Upper lobe of right lung (tissue), 1 donor: Measurements from ENCODE around the gene PIPOX. TPM values are rescaled to one million over a fixed set of nuclear protein-coding genes. Genes with fewer than 3 reads are reported as not detected.

ENCODE experiments used
- ATAC-seq: fragments of 200-7000 bp; cut with Tn5 transposase; one replicate; pipeline ENCODE4 v1.9.1; 2020; ENCODE audit warnings: mild to moderate bottlenecking, moderate library complexity
- DNase-seq: peaks from one replicate; pipeline ENCODE4 v3.0.0-alpha.2; 2020
- H3K27ac ChIP-seq: fragments of 200-600 bp; one replicate; pipeline ENCODE4 v1.8.0; 2022
- H3K27me3 ChIP-seq: fragments of 200-600 bp; one replicate; pipeline ENCODE4 v1.8.0; 2022; ENCODE audit warnings: mild to moderate bottlenecking
- H3K36me3 ChIP-seq: fragments of 200-600 bp; one replicate; pipeline ENCODE4 v1.8.0; 2022
- H3K4me1 ChIP-seq: fragments of 200-600 bp; one replicate; pipeline ENCODE4 v1.8.0; 2022
- H3K4me3 ChIP-seq: fragments of 200-600 bp; one replicate; pipeline ENCODE4 v1.8.0; 2022; ENCODE audit warnings: mild to moderate bottlenecking
- H3K9me3 ChIP-seq: fragments of 200-600 bp; one replicate; pipeline ENCODE4 v1.8.0; 2022
- intact Hi-C: fragments of 100-400 bp; cut with DNase I; formaldehyde crosslinking; loops from one replicate; pipeline ENCODE4 v1.11.0; 2022
- total RNA-seq: library from RNA; stranded (reverse); fragmentation: NEBNext Ultra II Directional; extraction: Animal tissue kit (Norgen Biotek cat#: 25700); gene quantifications from one replicate; pipeline ENCODE4 v1.2.1, GENCODE V29; 2021
- TF ChIP-seq, protein P1 (sequence below): fragments of 200-600 bp; IDR thresholded peaks from one replicate; pipeline ENCODE4 v1.8.0; 2022; ENCODE audit warnings: antibody characterized with exemption
- donor health status: DM: no; HTN: yes; CAD: no; lungs with severe emphysema.

Gene PIPOX
- total RNA-seq, 1 donor from 2014 or later = 0.87 TPM

DNA sequence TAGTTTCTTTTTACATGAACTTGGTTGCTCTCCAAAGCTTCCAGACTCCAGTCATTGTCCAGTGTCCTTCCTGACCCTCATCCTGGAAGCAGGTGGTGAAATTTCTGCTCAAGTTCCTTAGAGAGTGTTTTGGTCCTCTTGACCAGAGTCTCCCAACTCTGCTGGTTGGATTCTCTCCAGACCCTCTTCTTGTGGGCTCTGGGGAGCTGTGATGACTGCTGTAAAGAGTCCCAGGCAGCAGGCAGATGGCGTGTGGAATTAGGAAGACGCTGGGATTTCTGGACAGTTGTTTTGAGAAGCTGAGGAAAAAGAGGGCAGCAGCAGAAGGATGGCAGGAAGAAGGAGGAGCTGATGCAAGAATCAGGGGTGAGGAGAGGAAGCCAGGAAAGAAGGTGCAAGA, 35.5 kb upstream of the PIPOX start:
- intact Hi-C loops = no loop called here
- no peak for ATAC-seq
- H3K27me3 ChIP-seq = peaks cover 51% of the 10 kb centered on the region

DNA sequence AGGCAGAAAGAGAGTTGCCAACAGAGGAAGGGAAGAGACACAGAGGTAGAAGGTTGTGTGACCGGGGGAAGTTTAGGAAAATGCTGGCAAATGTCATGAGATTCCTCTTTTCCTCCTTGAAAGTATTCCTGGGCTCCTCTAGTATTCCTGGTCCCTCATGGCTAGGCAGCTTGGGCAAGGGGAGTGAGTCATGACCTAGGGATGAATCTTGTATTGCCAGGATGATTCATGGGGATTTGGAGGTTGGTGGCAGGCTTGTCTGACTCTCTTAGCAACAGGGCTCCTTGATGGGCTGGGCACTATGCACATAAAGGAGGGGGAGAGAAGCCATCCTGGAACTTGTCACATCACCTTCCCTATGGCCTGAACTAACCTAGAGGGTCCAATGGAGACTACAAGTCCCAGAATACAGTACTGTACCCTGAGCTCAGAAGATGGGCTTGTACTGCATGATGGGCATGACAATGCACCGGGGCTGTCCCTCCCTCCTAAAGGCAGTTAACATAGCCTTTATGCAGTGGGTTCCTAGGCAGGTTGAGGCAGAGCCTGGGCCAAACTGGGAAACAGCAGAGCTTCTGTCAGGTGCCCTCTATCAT, 35.0 kb upstream of the PIPOX start:
- no peak for DNase-seq
- TF ChIP-seq, protein P1, sequence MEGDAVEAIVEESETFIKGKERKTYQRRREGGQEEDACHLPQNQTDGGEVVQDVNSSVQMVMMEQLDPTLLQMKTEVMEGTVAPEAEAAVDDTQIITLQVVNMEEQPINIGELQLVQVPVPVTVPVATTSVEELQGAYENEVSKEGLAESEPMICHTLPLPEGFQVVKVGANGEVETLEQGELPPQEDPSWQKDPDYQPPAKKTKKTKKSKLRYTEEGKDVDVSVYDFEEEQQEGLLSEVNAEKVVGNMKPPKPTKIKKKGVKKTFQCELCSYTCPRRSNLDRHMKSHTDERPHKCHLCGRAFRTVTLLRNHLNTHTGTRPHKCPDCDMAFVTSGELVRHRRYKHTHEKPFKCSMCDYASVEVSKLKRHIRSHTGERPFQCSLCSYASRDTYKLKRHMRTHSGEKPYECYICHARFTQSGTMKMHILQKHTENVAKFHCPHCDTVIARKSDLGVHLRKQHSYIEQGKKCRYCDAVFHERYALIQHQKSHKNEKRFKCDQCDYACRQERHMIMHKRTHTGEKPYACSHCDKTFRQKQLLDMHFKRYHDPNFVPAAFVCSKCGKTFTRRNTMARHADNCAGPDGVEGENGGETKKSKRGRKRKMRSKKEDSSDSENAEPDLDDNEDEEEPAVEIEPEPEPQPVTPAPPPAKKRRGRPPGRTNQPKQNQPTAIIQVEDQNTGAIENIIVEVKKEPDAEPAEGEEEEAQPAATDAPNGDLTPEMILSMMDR = no peak
- Histone ChIP-seq H3K9me3 (no peaks in the 10 kb centered on the region), H3K36me3 (no peaks in the 10 kb centered on the region), H3K4me3 (no peak overlapping the region), H3K27ac (no peak overlapping the region), H3K4me1 (no peaks in the 10 kb centered on the region), H3K27me3 (peaks cover 51% of the 10 kb centered on the region)
- intact Hi-C loops = no loop called here
- ATAC-seq = no peak

More for the DNA sequence above, 35.5 kb upstream of the PIPOX start:
- DNase-seq = no peak
- Histone ChIP-seq H3K9me3 (no peaks in the 10 kb centered on the region), H3K27ac (no peak overlapping the region), H3K4me1 (no peaks in the 10 kb centered on the region), H3K36me3 (no peaks in the 10 kb centered on the region), H3K4me3 (no peak overlapping the region)
- TF ChIP-seq, protein P1 = no peak

DNA sequence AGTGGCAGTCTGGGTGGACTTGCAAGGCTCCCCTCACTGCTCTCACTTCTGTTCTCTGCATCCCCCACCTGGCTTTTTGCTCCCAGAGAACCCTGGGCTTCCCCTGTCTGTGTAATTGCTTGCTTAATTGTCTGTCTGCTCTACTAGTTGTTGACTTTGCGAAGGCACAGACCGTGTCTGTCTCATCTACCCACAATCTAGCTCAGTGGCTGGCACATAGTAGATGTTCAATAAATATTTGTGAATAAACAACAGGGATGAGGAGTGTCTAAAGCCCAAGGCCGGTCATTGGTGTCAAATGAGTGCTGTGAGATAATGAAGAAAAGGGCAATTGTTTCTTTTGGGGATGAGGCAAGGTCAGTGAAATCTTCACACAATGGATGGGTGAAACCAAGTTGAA, 34.4 kb upstream of the PIPOX start:
- H3K9me3 ChIP-seq = no peaks in the 10 kb centered on the region
- H3K36me3 ChIP-seq = no peaks in the 10 kb centered on the region
- intact Hi-C loops = no loop called here
- H3K4me3 ChIP-seq = no peak overlapping the region
- DNase-seq (no peak), ATAC-seq (no peak)
- TF ChIP-seq, protein P1 = no peak
- H3K4me1 ChIP-seq = no peaks in the 10 kb centered on the region
- H3K27ac ChIP-seq = no peak overlapping the region
- H3K27me3 ChIP-seq = peaks cover 45% of the 10 kb centered on the region

DNA sequence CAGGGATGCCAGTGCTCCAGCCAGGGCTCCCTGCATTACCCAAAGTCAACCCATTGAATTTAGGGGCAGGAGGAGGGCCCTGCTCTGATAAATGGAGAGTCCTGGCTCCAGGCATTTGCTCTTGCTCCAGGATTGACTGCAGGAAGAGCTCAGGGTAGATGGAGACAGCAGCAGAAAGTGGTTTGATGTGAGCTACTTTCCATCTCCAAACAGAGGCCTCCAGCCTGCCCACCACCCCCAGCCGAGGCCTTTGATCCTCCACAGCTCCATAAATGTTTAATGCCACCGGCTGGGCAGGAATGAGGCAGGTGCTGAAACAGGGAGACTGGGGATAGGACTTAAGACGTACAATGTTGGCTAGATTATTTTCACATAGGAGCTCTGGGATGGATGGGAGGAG, 32.8 kb upstream of the PIPOX start:
- TF ChIP-seq, protein P1 = no peak
- peaks cover 32% of the 10 kb centered on the region for H3K27me3 ChIP-seq
- H3K4me1 ChIP-seq = no peaks in the 10 kb centered on the region
- H3K9me3 ChIP-seq = no peaks in the 10 kb centered on the region
- DNase-seq (no peak), ATAC-seq (no peak)
- no peaks in the 10 kb centered on the region for H3K36me3 ChIP-seq
- intact Hi-C loops = no loop called here
- H3K27ac ChIP-seq = no peak overlapping the region
- no peak overlapping the region for H3K4me3 ChIP-seq

DNA sequence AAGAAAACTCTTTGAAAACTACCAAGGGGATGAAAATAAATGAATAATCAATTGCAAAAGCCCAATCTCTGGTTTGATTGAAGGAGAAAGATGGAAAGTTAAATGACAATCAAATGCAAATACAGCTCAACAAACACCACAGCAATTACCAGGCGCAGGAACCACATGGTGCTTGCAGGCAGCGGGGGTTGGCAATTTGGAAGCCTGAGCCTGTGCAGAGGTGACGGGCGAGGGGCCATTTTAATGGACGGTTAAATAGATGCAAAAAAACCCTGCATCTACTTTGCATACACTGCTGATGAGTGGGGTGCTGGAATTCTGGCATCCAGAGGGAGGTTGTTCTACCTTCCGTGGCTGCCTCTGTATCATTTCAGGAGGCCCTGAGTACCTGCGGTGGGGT, 32.4 kb upstream of the PIPOX start:
- Histone ChIP-seq H3K36me3 (no peaks in the 10 kb centered on the region), H3K9me3 (no peaks in the 10 kb centered on the region), H3K27ac (no peak overlapping the region), H3K4me1 (no peaks in the 10 kb centered on the region), H3K4me3 (no peak overlapping the region), H3K27me3 (peaks cover 27% of the 10 kb centered on the region)
- TF ChIP-seq, protein P1 = no peak
- intact Hi-C loops = no loop called here
- DNase-seq (no peak), ATAC-seq (no peak)

DNA sequence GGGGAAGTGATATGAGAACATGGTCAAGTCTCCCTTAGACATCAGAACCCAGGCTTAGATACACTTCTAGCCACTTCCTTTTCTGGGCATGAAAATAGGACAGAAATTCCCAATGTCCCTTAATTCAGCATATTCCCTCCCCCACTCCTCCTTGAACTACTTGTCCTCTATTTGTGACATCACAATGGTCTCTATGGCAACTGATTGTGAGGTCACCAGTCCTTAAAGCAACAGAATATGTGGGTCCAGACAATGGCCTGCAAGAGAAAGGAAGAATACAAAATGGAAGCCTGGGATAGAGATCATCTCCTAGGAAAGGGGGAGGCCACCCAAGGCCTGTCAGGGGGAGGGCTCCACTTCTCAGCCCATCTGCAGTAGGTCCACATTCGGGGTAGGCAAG, 30.4 kb upstream of the PIPOX start:
- Histone ChIP-seq H3K27me3 (peaks cover 18% of the 10 kb centered on the region), H3K4me3 (no peak overlapping the region), H3K9me3 (no peaks in the 10 kb centered on the region), H3K36me3 (no peaks in the 10 kb centered on the region), H3K4me1 (no peaks in the 10 kb centered on the region), H3K27ac (no peak overlapping the region)
- intact Hi-C loops = no loop called here
- TF ChIP-seq, protein P1 = no peak
- ATAC-seq = no peak
- DNase-seq = no peak
